GM13976 (cell line): ENCODE results near the gene CYSTM1.

ENCODE experiments used
- DNase-seq: peaks from one replicate; pipeline ENCODE4 v3.0.0; 2012; ENCODE audit warnings: low spot score
- CTCF ChIP-seq: IDR thresholded peaks from 2 replicates; pipeline ENCODE4 v1.5.1; 2012; ENCODE audit warnings: borderline replicate concordance, mild to moderate bottlenecking; ENCODE audit not compliant: insufficient read depth; ENCODE audit errors: extremely low read depth, missing control alignments, control extremely low read depth
- in situ Hi-C: fragments of 300-500 bp; cut with MboI; formaldehyde crosslinking; loops from one replicate; pipeline ENCODE4 v1.12.0; 2022; ENCODE audit warnings: low sequenced_read_pairs, mixed read lengths, inconsistent platforms; ENCODE audit not compliant: unreplicated experiment

CYSTM1 gene

GRCh38 chr5:140250386-140250785 lies 75.4 kb downstream of the CYSTM1 start:
- in situ Hi-C loops, result no loop called here
- DNase-seq, result no peak
- TF ChIP-seq CTCF, result no peak

- no peak for TF ChIP-seq CTCF
- in situ Hi-C loops, result no loop called here
- no peak for DNase-seq
These were observed 76.6 kb downstream of the CYSTM1 start for GRCh38 chr5:140251527-140251973.

GRCh38 chr5:140252470-140253126 lies 77.6 kb downstream of the CYSTM1 start:
- in situ Hi-C loops, result no loop called here
- DNase-seq, result no peak
- TF ChIP-seq CTCF, result no peak

- no peak for DNase-seq
- in situ Hi-C loops, result no loop called here
- no peak for TF ChIP-seq CTCF
These were observed 79.0 kb downstream of the CYSTM1 start for GRCh38 chr5:140253985-140254384.

- TF ChIP-seq CTCF, result no peak
- in situ Hi-C loops, result no loop called here
- DNase-seq, result no peak
These were observed 80.6 kb downstream of the CYSTM1 start for GRCh38 chr5:140255460-140256157.

GRCh38 chr5:140256726-140257125 lies 81.7 kb downstream of the CYSTM1 start:
- in situ Hi-C loops, result no loop called here
- no peak for TF ChIP-seq CTCF
- DNase-seq, result no peak

GRCh38 chr5:140258016-140258415 lies 83.0 kb downstream of the CYSTM1 start:
- no peak for TF ChIP-seq CTCF
- DNase-seq, result no peak

More at GRCh38 chr5:140258016-140258415, 83.0 kb downstream of the CYSTM1 start:
- in situ Hi-C loops, result no loop called here
